H1 (cell line): ENCODE measurements around the gene CLDND1. TPM values are rescaled to one million over a fixed set of nuclear protein-coding genes. Genes with fewer than 3 reads are reported as not detected.

Source experiments
- CTCF ChIA-PET: fragments of 300-600 bp; sonication (Branson Sonifier 250); formaldehyde crosslinking; loops from one replicate; lab custom pipeline; 2021; ENCODE audit not compliant: partially characterized antibody; lab: Charles Lee
- POLR2A ChIA-PET: fragments of 300-600 bp; sonication (Branson Sonifier 250); formaldehyde crosslinking; loops from one replicate; lab custom pipeline; 2021; ENCODE audit warnings: inconsistent platforms; ENCODE audit not compliant: partially characterized antibody; lab: Charles Lee
- DNase-seq, 2 experiments: peaks; one replicate each; pipeline versions ENCODE4 v3.0.0 to v3.0.0-alpha.2; 2010 to 2022; ENCODE audit warnings: low spot score in 2 of 2, low read depth in 1 of 2, mixed read lengths in 1 of 2
- FAIRE-seq: peaks from 2 replicates; lab custom pipeline; 2011; peaks lifted over from hg19 to GRCh38; lab: Jason Lieb, UNC
- H2AFZ ChIP-seq: 2 replicates; pipeline ENCODE4 v1.8.1; 2012; ENCODE audit warnings: low read length, inconsistent platforms
- H2AK5ac ChIP-seq: 2 replicates; pipeline ENCODE4 v1.6.1; 2013; ENCODE audit warnings: low read depth, low read length
- H2BK120ac ChIP-seq: replicated peaks from 2 replicates; pipeline ENCODE3; 2013; ENCODE audit warnings: low read depth, low read length, inconsistent platforms
- H2BK12ac ChIP-seq: 2 replicates; pipeline ENCODE4 v1.6.1; 2013; ENCODE audit warnings: low read depth, low read length
- H2BK15ac ChIP-seq: 2 replicates; pipeline ENCODE4 v1.6.1; 2013; ENCODE audit warnings: low read length
- H2BK20ac ChIP-seq: 2 replicates; pipeline ENCODE4 v1.6.1; 2013; ENCODE audit warnings: low read length
- H2BK5ac ChIP-seq: 2 replicates; pipeline ENCODE4 v1.6.1; 2013; ENCODE audit warnings: low read depth, low read length
- H3K14ac ChIP-seq: 2 replicates; pipeline ENCODE4 v1.6.1; 2013; ENCODE audit warnings: inconsistent platforms; ENCODE audit not compliant: insufficient read length
- H3K18ac ChIP-seq: 2 replicates; pipeline ENCODE4 v1.6.1; 2013; ENCODE audit warnings: low read length; ENCODE audit errors: extremely low read depth
- H3K23ac ChIP-seq: 2 replicates; pipeline ENCODE4 v1.6.1; 2013; ENCODE audit warnings: inconsistent platforms; ENCODE audit not compliant: insufficient read length
- H3K23me2 ChIP-seq: 2 replicates; pipeline ENCODE4 v1.6.1; 2013; ENCODE audit warnings: low read depth, low read length
- H3K27ac ChIP-seq: 2 replicates; pipeline ENCODE4 v1.6.1; 2011; ENCODE audit warnings: low read depth, low read length, inconsistent platforms
- H3K27me3 ChIP-seq, 4 experiments: replicated peaks in 1 of 4; 1 replicate in 1 of 4; 2 replicates in 3 of 4; pipeline versions ENCODE4 v1.6.1 to v1.8.1; 2011 to 2013; ENCODE audit warnings: low read length in 3 of 4, mild to moderate bottlenecking in 3 of 4, inconsistent platforms in 2 of 4, mixed read lengths in 2 of 4, moderate library complexity in 1 of 4; ENCODE audit not compliant: control insufficient read depth in 3 of 4, insufficient read depth in 3 of 4; ENCODE audit errors: extremely low read depth in 1 of 4
- H3K36me3 ChIP-seq, 4 experiments: 2 replicates each; pipeline versions ENCODE4 v1.6.1 to v1.8.1; 2011 to 2013; ENCODE audit warnings: mild to moderate bottlenecking in 4 of 4, low read length in 3 of 4, moderate library complexity in 2 of 4, control low read depth in 1 of 4, inconsistent platforms in 1 of 4; ENCODE audit not compliant: insufficient read depth in 4 of 4, control insufficient read depth in 2 of 4
- H3K4ac ChIP-seq: replicated peaks from 2 replicates; pipeline ENCODE3; 2013; ENCODE audit warnings: low read length, low read depth, mixed read lengths, inconsistent platforms; ENCODE audit not compliant: insufficient read length
- H3K4me1 ChIP-seq, 4 experiments: replicated peaks in 1 of 4; 1 replicate in 1 of 4; 2 replicates in 3 of 4; pipeline versions ENCODE4 v1.6.1 to v1.8.1; 2011 to 2013; ENCODE audit warnings: low read length in 3 of 4, inconsistent platforms in 2 of 4, mixed read lengths in 1 of 4; ENCODE audit not compliant: insufficient read depth in 4 of 4, control insufficient read depth in 3 of 4
- H3K4me2 ChIP-seq, 2 experiments: 2 replicates each; pipeline versions ENCODE4 v1.6.1 to v1.8.1; 2011 to 2013; ENCODE audit warnings: low read depth in 2 of 2, low read length in 2 of 2, control low read depth in 1 of 2, inconsistent platforms in 1 of 2, mild to moderate bottlenecking in 1 of 2; ENCODE audit not compliant: insufficient read depth in 1 of 2
- H3K4me3 ChIP-seq, 4 experiments: fragments of 200-600, 300-600 bp in 1 of 4; sonication (generic), shearing (Covaris generic), sonication (Bioruptor Twin) in 1 of 4; 2 replicates each; pipeline versions ENCODE4 v1.5.1 to v1.8.1; 2011 to 2016; ENCODE audit warnings: low read length in 4 of 4, low read depth in 3 of 4, control low read depth in 2 of 4, inconsistent platforms in 2 of 4, mild to moderate bottlenecking in 2 of 4, mixed read lengths in 1 of 4, moderate library complexity in 1 of 4; ENCODE audit not compliant: insufficient read depth in 2 of 4; ENCODE audit errors: extremely low read depth in 1 of 4
- H3K56ac ChIP-seq: replicated peaks from 2 replicates; pipeline ENCODE3; 2013; ENCODE audit warnings: low read depth, mild to moderate bottlenecking, mixed read lengths, low read length, inconsistent platforms; ENCODE audit not compliant: insufficient read length
- H3K79me1 ChIP-seq: 2 replicates; pipeline ENCODE4 v1.6.1; 2013; ENCODE audit warnings: low read depth, low read length, control low read depth
- H3K79me2 ChIP-seq, 2 experiments: 2 replicates each; pipeline versions ENCODE4 v1.6.1 to v1.8.1; 2012 to 2013; ENCODE audit warnings: low read length in 2 of 2, mild to moderate bottlenecking in 2 of 2, inconsistent platforms in 1 of 2; ENCODE audit not compliant: insufficient read depth in 2 of 2, control insufficient read depth in 1 of 2
- H3K9ac ChIP-seq, 4 experiments: replicated peaks in 1 of 4; 1 replicate in 1 of 4; 2 replicates in 3 of 4; pipeline versions ENCODE4 v1.6.1 to v1.8.1; 2011 to 2013; ENCODE audit warnings: low read depth in 3 of 4, low read length in 3 of 4, control low read depth in 2 of 4, mild to moderate bottlenecking in 2 of 4, moderate library complexity in 2 of 4, inconsistent platforms in 1 of 4; ENCODE audit errors: extremely low read depth in 1 of 4
- H3K9me3 ChIP-seq, 2 experiments: 2 replicates each; pipeline versions ENCODE4 v1.6.1 to v1.8.1; 2012 to 2013; ENCODE audit warnings: mild to moderate bottlenecking in 2 of 2, moderate library complexity in 2 of 2, control low read depth in 1 of 2, inconsistent platforms in 1 of 2, low read depth in 1 of 2, low read length in 1 of 2, mixed read lengths in 1 of 2; ENCODE audit not compliant: insufficient read depth in 2 of 2
- H4K20me1 ChIP-seq, 2 experiments: replicated peaks in 1 of 2; 2 replicates each; pipeline versions ENCODE3 to v1.8.1; 2011 to 2013; ENCODE audit warnings: inconsistent platforms in 2 of 2, low read length in 2 of 2, mild to moderate bottlenecking in 1 of 2; ENCODE audit not compliant: insufficient read depth in 2 of 2, control insufficient read depth in 1 of 2
- H4K5ac ChIP-seq: 2 replicates; pipeline ENCODE4 v1.6.1; 2013; ENCODE audit warnings: low read length, low read depth, mixed read lengths, inconsistent platforms; ENCODE audit not compliant: insufficient read length
- H4K8ac ChIP-seq: 2 replicates; pipeline ENCODE4 v1.8.0; 2013; ENCODE audit warnings: mild to moderate bottlenecking, moderate library complexity, low read length, inconsistent platforms; ENCODE audit not compliant: insufficient read depth; ENCODE audit errors: extremely low read depth
- H4K91ac ChIP-seq: replicated peaks from 2 replicates; pipeline ENCODE3; 2013; ENCODE audit warnings: low read length, mixed read lengths, inconsistent platforms; ENCODE audit not compliant: insufficient read length
- ATF2 ChIP-seq: IDR thresholded peaks from 2 replicates; pipeline ENCODE4 v1.6.1; 2012; ENCODE audit warnings: low read length, inconsistent platforms
- BACH1 ChIP-seq: IDR thresholded peaks from 2 replicates; pipeline ENCODE4 v1.6.1; 2012; ENCODE audit warnings: low read length, improper control_type of control experiment
- BRCA1 ChIP-seq: IDR thresholded peaks from 2 replicates; pipeline ENCODE4 v1.6.1; 2012; ENCODE audit warnings: low read depth, low read length, improper control_type of control experiment
- CHD1 ChIP-seq: IDR thresholded peaks from 2 replicates; pipeline ENCODE4 v1.6.1; 2012; ENCODE audit warnings: low read depth, low read length, improper control_type of control experiment
- CTBP2 ChIP-seq: IDR thresholded peaks from 2 replicates; pipeline ENCODE4 v1.7.0; 2011; ENCODE audit warnings: borderline replicate concordance, mild to moderate bottlenecking, moderate library complexity, mixed read lengths, low read length; ENCODE audit not compliant: insufficient read depth, insufficient read length
- GABPA ChIP-seq: IDR thresholded peaks from 2 replicates; pipeline ENCODE4 v1.6.1; 2011; ENCODE audit warnings: mild to moderate bottlenecking, low read length, moderate library complexity, borderline replicate concordance; ENCODE audit not compliant: insufficient read depth
- KDM4A ChIP-seq: IDR thresholded peaks from one replicate; pipeline ENCODE4 v1.7.1; 2012; ENCODE audit warnings: low read depth, mild to moderate bottlenecking, moderate library complexity, low read length, inconsistent platforms; ENCODE audit not compliant: severe bottlenecking
- NANOG ChIP-seq: IDR thresholded peaks from 2 replicates; pipeline ENCODE4 v1.6.1; 2011; ENCODE audit warnings: low read length, low read depth, mild to moderate bottlenecking, inconsistent platforms; ENCODE audit not compliant: insufficient read depth, poor library complexity, severe bottlenecking
- RXRA ChIP-seq: IDR thresholded peaks from 2 replicates; pipeline ENCODE4 v1.6.1; 2011; ENCODE audit warnings: low read depth, mild to moderate bottlenecking, low read length, moderate library complexity; ENCODE audit not compliant: insufficient read depth
- SP2 ChIP-seq: IDR thresholded peaks from 2 replicates; pipeline ENCODE4 v1.6.1; 2012; ENCODE audit warnings: mild to moderate bottlenecking, low read length, inconsistent platforms
- SRF ChIP-seq: IDR thresholded peaks from 2 replicates; pipeline ENCODE4 v1.6.1; 2011; ENCODE audit warnings: mild to moderate bottlenecking, low read depth, low read length, moderate library complexity
- TAF1 ChIP-seq: IDR thresholded peaks from 2 replicates; pipeline ENCODE4 v1.6.1; 2011; ENCODE audit warnings: mild to moderate bottlenecking, low read depth, low read length
- TCF12 ChIP-seq: IDR thresholded peaks from 2 replicates; pipeline ENCODE4 v1.6.1; 2011; ENCODE audit warnings: low read depth, mild to moderate bottlenecking, low read length
- WGBS, 2 experiments: shearing (Covaris generic) in 1 of 2; methylation state at CpG; one replicate each; pipeline versions ENCODE4 v1.1.6 to v1.1.7; 2013 to 2015; ENCODE audit warnings: low lambda C conversion rate in 2 of 2, mixed read lengths in 2 of 2, inconsistent platforms in 1 of 2, low coverage in 1 of 2, missing lambda C conversion rate in 1 of 2; ENCODE audit not compliant: insufficient replicate concordance in 2 of 2, insufficient coverage in 1 of 2, insufficient read length in 1 of 2; ENCODE audit errors: extremely low coverage in 1 of 2, missing lambda C conversion rate in 1 of 2; 5-methylcytosine and 5-hydroxymethylcytosine counted together
- polyA plus RNA-seq, 7 experiments: library from polyadenylated mRNA; depleted of rRNA in 3 of 7; stranded (reverse) in 5 of 7; unstranded in 2 of 7; fragments of >200 nt in 5 of 7; fragments of 200-250 nt in 2 of 7; gene quantifications; 1 replicate in 5 of 7; 2 replicates in 1 of 7; 4 replicates in 1 of 7; pipeline versions ENCODE4 v1.2.1 to v1.2.3, GENCODE V29; 2011 to 2013; ENCODE audit warnings: missing spikeins in 2 of 7, mixed read lengths in 2 of 7
- total RNA-seq: library from RNA; stranded (reverse); fragmentation: NEBNext Ultra II Directional; extraction: Animal tissue kit (Norgen Biotek cat#: 25700); gene quantifications from 2 replicates; pipeline ENCODE4 v1.2.1, GENCODE V29; 2021

The CLDND1 gene
- total and polyA plus RNA-seq, 2 of the 8 experiments (the other 6 are each of a cell fraction or from before 2014, with no cell fraction given), result 68.2 to 152 TPM

- Histone ChIP-seq H4K20me1 (no peaks in the 10 kb centered on the region), H4K91ac (no peak within 1 kb of the TSS), H2AK5ac (no peak within 1 kb of the TSS), H3K79me1 (no peaks in the 10 kb centered on the region), H3K23ac (no peak within 1 kb of the TSS), H4K5ac (no peak within 1 kb of the TSS), H2BK12ac (no peak within 1 kb of the TSS), H3K14ac (no peak within 1 kb of the TSS), H3K27me3 (no peaks in the 10 kb centered on the region), H2BK15ac (no peak within 1 kb of the TSS), H3K4me2 (no peak within 1 kb of the TSS), H2BK20ac (no peak within 1 kb of the TSS), H2BK120ac (no peak within 1 kb of the TSS), H4K8ac (no peak within 1 kb of the TSS), H3K23me2 (no peaks in the 10 kb centered on the region), H3K9ac (no peak within 1 kb of the TSS), H3K18ac (no peak within 1 kb of the TSS), H2BK5ac (no peak within 1 kb of the TSS), H3K79me2 (no peaks in the 10 kb centered on the region), H3K4me1 (no peaks in the 10 kb centered on the region), H3K27ac (no peak within 1 kb of the TSS), H3K36me3 (no peaks in the 10 kb centered on the region), H3K4me3 (no peak within 1 kb of the TSS), H3K56ac (no peak within 1 kb of the TSS), H3K9me3 (no peaks in the 10 kb centered on the region), H2AFZ (no peak within 1 kb of the TSS), H3K4ac (no peak within 1 kb of the TSS)
- ChIA-PET POLR2A (no interaction called here), CTCF (no interaction called here)
- 93% methylated on average over 2 of the region's 2 CpGs; no CpG with 5 or more reads in 1 of the 2 experiments for WGBS, 2 experiments
- DNase-seq, result no peak
- FAIRE-seq, result no peak
- TF ChIP-seq SP2 (no peak), GABPA (no peak), KDM4A (no peak), RXRA (no peak), SRF (no peak), TAF1 (no peak), ATF2 (no peak), CHD1 (no peak), BRCA1 (no peak), BACH1 (no peak), NANOG (no peak), CTBP2 (no peak), TCF12 (no peak)
Observed at GRCh38 chr3:98497381-98497780, 25.3 kb downstream of the CLDND1 start, which contains the start of gene OR5K2. OR5K2 (plus strand) TSS chr3:98497681; CDS start chr3:98497681, 0 bp downstream.
